Stimulated activated CD8-positive, alpha-beta memory T cell treated with anti-CD3 and anti-CD28 coated beads, Interleukin-7, amount 100 ng/mL, for 4 hours (primary cell): ENCODE results near the gene ACTR5.
"Not testable (repeated sequence)": the region's sequence is repeated elsewhere in the genome, so short reads cannot be mapped to it uniquely, and the experiment has no call there.

Experiments
- DNase-seq, 2 donors: peaks; one replicate each; pipeline ENCODE4 v3.0.0-alpha.2; 2020; ENCODE audit warnings: low read depth in 2 of 2

Gene ACTR5

DNA sequence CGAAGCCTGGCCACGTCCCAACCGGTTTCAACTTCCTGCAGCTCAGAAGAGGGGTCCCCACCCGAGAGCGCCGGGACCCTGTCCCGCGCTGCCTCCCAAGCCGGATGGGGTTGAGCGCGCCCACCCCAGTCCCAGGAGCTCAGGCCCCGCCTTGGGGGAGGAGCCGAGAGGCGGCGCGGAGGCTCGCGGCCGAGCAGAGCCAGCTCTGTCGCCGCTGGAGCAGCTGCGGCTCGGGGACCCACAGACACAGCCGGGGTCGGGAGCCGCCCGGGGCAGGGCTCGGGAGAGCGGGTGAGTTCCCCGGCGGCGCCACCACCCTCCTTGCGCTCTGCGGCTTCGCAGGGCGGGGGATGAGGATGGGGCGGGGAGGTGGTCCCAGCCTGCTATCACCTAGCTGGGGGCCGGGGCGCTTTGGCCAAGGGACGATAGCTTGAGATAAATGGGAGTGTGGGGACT lies 57.3 kb downstream of the ACTR5 start, which contains the start of gene PPP1R16B:
PPP1R16B (plus strand) TSS at position 196 of the 456 bp plus-strand sequence. CDS start 30,229 bp downstream, outside the sequence.
- peak; percentile 59 to 79 for DNase-seq

DNA sequence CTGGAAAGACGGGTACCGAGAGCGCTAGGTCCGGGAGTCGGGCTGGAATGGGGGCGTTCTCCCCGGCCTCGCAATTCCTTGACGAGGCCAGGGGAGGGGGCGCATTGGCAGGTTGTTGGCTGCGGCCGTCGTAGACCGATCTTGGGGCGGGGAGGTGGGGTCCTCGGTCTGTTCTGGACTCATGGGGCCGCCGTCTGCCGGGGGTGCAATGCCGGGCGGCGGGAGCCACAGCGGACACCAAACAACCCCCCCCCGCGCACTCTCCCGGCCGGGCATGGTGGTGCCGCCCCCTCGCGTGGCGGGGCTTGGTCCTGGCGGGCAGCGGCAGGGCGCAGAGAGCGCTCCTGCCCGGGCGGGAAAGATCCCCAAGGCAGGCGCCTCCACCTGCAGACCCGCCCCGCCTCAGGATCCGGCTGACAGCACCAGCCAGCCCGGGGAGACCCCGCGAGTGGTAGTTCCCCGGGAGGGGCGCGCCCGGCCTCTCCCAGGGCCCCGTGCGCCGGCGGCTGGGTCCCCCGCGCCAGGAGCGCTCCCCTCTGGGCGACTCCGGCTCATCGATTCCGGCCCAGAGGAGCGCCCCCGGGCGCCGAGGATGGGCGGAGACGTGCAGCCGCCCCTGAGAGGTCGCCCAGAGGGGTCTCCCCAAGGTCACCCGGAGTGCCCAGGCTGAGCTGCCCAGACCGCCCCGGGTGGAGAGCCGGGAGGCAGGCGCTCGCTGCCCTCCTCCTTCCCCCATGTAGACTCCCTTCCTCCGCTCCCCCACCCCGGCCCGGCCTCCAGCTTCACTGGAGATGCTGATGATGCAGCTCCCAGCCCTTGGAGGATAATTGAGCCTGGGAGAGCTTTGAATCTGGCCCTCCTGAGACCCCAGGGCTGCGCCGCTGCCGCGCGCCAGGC lies 57.9 kb downstream of the ACTR5 start:
- DNase-seq, result peak in 1 of 2 donors; percentile 38

DNA sequence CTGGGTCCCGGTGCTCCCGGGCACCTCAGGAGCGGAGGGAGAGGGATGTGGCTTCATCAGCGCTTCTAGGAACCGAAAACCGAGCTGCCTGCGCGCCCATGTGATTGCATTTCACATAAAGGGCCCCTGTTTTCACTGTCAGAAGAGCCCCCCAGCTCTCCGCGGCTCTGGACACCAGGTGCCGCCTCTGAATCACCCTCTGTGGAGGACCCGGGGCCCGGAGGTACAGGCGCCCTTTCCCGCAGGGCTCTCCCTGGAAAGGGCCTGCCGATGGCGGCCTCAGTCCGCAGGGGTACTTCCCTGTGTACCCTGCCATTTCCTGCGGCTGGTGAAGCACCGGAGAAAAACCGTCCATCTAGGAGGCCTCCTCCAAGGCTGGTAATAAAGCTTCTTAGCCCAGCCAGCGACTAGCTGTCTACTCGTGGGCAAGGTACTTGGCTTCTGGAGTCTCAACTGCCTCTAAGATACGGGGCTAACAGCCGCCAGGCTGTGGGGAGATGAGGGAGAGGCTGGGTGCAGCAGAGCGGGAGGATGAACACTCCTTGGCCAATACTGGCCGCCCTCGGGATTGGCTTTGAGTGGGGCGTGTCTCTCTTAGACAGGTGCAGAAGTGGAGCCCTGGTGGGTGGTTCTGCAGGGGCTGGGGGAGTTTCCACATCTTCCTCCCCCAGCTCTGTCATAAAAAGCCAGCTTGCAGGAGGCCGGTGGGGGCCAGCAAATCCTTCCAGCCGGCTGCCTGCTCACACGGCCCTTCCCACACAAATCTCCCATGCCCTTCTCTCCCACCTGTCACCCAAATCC lies 58.8 kb downstream of the ACTR5 start:
- peak in 1 of 2 donors; percentile 30 for DNase-seq

DNA sequence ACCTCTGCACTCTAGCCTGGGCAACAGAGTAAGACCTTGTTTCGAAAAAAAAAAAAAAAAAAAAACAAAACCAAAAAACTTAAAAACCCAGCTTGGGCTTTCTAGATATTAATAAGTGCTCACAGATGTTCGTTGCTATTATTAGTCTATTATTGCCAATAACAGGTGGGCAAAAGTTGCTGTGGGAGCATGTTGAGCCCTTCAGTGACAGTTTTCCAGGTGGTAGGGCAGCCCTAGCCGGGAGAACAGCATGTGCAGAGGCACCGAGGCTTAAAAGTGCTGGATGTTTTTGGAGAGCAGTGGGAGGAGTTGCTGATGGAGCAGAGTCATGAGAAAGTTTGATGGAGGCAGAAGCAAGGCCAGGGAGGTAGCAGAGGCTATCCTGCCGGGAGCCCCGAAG lies 61.7 kb downstream of the ACTR5 start:
- no peak for DNase-seq

DNA sequence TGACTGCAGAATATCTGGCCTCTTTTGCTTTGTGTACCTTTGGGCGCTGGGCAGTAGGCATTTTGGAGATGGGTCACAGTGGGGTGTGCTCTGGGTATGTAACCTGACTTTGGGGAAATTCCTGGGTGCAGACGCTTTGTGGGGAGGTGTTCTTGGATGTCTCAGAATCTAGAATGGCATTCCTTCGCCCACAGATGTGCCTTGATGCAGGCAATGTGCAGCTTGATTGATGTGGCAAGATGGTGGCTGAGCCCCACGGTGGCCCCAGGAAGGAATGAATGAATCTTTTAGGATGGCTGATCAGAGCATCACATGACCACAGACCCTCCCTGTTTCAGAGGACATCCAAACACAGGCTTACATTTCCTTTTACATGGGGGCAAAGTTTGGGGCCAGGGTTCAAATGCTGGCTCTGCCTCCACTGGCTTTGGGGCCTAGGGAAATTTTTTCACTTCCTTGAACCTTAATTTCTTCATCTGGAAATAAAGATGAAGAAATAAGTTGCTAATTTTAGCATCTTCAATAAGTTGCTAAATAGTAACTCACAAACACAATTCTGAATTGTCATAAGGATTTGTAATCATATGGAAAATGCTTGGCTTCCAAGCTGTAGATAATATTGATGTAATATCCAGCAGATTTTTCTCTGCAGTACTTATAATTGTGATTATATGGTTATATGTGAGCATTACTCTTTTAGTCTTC lies 62.8 kb downstream of the ACTR5 start:
- DNase-seq, result no peak

DNA sequence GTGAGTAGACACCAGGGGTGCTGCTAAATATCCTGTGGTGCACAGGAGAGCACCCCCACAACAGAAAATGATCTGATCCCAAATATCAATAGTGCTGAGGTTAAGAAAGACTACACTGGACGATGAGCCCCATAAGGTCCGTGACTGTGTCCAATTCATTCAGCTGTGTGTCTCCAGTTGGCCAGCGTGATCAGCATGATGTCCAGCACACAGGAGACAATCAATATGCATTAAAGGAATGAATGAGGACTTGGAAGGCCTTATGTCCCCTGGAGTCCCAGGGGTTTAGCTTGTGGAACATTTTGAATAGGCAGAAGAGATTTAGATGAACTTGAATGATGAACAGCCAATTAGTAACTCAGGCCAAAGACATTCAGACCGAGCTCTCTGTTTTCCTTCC lies 63.5 kb downstream of the ACTR5 start:
- DNase-seq, result no peak

DNA sequence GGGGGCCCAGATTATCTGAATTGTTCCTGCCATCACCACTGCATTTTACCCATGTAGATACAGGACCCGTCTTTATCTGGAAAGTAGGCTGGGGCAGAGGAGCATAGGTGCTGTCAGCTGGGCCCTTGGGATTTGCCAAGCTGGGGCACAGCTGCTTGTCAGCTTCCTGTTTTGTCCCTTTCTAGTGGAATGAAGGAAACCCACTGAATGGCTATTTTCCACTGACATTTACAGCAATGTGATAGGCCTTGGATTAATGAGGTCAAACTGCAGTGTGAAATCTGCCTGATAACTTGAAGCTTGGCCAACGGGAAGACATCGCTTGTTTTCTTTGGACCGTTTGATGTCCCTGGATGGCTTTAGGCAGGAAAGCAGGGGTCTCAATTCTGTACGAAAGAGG lies 63.9 kb downstream of the ACTR5 start:
- DNase-seq, result no peak

DNA sequence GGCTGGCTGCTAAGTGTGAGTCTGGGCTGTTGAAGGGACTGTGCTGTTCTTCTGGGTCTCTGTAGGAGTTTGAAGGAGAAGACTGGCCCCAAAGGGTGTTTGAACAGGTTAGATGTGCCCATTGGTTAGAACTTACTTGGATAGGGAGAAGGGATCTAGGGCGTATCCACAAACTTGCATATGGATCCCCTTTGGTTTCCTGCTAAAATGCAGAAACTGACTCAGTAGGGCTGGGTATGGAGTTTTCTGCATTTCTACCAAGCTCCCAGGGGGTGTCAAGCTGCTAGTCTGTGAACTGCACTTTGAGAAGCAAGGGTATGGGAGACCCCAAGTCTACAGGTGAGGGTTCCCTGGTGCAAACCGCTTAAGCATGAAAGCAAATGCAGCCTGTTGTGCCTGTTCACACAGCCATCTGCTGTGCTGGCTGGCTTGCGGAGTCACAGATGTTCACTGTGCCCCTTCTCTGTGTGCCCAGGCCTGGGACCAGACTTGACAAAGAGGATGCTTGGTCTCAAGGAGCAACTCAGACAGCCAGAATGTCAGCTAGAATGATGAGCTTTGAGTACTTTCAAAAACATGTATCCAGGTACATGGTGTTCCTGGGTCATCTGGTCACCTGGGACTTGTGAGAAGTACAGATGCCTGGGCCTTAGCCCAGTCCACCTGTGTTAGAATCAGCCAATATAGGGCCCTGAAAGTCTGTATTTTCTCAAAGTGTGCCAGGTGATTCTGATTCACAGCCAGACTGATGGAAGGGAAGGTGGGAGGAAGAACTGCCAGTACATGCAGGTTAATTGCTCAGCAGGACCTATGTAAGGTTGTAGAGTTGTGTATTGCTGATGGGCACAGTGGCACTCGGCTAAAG lies 64.7 kb downstream of the ACTR5 start:
- no peak for DNase-seq

DNA sequence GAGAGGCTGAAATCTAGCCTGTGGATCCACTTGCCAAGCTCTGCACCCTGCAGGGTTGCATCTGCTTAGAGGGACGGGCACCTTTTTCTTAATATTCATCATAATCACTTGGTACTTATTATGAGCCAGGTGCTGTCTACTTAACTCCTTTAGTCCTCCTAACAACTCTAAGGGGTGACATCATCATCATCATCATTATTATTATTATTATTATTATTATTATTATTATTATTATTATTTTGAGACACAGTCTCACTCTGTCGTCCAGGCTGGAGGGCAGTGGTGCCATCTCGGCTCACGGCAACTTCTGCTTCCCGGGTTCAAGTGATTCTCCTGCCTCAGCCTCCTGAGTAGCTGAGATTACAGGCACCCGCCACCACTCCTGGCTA lies 65.3 kb downstream of the ACTR5 start:
- DNase-seq, result not testable (repeated sequence)

DNA sequence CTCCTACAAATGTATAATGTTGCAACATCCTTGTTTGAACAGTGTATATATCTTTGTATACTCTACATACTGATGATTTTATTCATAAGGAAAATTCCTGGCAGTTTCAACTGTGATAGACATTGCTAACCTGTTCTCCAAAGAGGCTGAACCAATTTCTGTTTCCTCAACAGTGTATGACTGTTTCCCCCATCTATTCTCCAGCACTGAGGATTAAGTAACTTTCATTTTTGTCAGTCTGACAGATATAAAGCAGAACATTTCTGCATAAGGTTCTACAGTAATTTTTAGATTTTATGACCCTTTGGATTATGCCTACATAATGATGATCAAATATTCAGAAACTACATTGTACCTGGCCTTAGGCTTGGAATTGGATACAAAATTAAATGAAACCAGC lies 67.2 kb downstream of the ACTR5 start:
- DNase-seq, result no peak

DNA sequence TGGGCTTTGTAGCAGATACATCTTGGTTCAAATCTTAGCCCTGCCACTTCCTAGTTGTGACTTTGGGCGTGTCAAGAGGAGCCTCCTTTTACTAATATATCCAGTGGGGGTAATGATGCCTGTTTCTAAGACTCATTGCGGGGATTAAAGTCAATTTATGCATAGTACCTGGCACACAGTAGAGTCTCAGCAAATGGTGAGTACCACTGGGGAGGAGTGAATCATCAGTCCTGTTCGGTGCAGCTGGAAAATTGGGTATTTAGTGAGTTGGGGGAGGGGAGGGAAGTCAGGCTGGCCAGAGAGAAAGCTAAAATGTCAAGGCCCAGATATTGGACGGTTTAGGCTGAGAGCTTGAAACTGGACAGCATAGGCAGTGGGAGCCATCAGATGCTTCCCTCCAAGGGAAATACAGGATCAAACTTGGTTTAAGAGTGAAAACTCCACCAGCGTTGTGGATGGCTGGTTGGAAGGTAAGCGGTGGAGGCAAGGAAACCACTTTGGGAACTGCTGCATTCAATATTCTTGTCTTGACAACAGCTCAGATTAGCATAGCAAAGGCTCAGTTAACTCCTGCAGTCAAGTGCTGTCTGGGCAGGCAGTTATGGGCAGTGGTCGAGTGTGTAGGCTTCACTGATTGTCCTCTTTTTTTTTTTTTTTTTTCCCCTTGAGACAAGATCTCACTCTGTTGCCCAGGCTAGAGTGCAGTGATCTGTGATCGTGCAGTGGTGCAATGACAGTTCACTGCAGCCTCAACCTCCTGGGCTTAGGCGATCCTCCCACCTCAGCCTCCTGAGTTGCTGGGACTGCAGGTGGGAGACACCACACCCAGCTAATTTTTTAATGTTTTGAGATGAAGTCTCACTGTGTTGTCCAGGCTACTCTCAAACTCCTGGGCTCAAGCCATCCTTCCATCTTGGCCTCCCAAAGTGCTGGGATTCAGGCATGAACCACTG lies 70.1 kb downstream of the ACTR5 start:
- no peak for DNase-seq
